HG03039 (cell line): ENCODE results near the gene VCL.
"Not testable (repeated sequence)": the region's sequence is repeated elsewhere in the genome, so short reads cannot be mapped to it uniquely, and the experiment has no call there.

Source experiments
- ATAC-seq: cut with Tn5 transposase; IDR thresholded peaks from one replicate; pipeline ENCODE4 v1.9.1; 2021; ENCODE audit warnings: mild to moderate bottlenecking, moderate library complexity; ENCODE audit not compliant: unreplicated experiment

The VCL gene

DNA sequence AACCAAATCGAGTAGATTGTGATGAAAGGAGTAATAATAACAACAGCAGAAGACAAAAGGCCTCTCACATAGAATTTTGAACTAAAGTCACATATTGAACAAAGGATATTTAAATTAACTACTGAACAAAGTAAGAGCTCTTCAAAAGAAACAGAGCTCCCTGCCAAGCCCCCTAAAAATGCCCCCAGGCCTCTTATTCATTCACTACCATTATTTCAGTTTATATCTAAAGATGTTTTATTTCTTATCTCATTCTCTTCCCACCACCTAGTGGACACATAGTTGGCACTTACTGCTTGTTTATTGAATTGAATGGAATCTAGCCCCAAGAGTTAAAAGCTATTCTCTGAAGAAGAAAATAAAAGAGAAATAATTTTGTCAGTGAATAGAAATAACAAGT is 37.4 kb downstream of the VCL start:
- ATAC-seq = no peak

DNA sequence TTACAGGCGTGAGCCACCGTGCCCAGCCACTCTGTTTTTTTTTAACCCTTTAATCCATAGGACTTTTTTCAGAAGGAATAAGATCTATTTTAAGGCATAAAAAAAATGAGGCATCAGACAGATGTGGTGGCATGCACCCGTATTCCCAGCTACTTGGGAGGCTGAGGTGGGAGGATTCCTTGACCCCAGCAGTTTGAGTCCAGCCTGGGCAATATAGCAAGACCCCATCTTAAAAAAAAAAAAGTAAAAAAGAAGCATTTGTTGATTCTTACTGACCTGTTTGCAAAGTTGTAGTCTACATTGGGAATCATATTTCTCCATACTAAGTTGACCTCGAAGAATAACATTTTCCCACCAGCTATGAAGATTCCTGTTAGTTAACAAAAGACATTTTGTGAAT is 38.6 kb downstream of the VCL start:
- no peak for ATAC-seq

DNA sequence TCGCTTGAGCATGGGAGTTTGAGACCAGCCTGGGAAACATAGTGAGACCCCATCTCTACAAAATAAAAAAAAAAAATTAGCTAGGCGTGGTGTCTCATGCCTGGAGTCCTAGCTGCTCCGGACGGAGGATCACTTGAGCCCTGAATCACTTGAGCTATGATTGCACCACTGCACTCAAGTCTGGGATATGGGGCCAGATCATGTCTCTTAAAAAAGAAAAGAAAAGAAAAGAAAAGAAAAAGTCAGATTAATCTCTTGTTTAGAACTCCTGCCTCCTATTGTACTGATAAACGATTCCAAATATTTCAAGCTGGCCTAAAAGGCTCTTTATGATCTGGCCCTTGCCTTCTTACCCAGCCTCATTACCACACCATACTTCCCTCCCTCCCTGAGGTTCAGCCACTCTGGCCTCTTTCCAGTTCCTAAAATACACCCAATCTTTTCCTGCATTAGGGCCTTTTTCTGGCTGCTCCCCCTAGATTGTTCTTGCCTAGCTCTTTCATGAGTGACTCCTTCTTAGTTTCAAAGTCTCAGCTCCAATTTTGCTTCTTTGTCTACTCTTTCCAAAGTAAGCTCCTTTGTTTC is 41.7 kb downstream of the VCL start:
- no peak for ATAC-seq

DNA sequence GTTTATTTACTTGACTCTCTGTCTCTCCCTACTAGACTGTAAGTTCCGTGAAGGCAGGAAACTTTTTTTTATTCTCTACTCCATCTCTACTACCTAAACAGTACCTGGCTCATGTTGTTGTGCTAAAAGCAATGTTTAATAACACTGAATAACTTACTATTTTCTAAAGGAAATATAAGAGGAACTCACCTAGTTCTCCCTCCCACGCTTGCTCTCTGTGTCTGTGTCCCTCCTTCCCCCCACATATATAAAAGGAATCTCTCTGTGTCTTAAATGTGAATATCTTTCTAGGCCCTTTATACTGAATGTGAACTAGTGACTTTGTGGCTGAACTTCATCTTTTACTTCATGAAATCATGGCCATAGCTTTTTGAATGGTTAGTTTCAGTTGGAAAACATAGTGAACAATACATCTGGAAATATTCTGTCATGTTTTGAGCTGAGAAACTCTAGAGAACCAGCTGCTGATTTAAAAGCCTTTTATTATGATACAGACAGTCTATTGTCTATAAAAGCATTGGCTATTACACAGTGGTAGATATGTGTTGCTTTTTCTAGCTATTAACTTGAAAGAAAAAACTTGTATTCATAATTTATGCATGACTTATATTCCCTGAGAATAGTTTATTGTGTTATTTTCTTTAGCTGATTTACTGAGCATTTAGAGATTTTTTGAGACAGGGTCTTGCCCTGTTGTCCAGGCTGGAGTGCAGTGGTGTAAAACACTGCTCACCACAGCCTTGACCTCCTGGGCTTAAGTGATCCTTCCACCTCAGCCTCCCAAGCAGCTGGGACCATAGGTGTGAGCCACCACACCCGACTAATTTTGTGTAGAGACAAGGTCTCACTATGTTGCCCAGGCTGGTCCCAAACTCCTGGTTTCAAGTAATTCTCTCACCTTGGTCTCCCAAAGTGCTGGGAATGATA is 42.5 kb downstream of the VCL start:
- no peak for ATAC-seq

GRCh38 chr10:74044419-74044818 is 46.5 kb downstream of the VCL start:
- ATAC-seq = no peak

- ATAC-seq = no peak
Observed at GRCh38 chr10:74047304-74047703, 49.4 kb downstream of the VCL start.

DNA sequence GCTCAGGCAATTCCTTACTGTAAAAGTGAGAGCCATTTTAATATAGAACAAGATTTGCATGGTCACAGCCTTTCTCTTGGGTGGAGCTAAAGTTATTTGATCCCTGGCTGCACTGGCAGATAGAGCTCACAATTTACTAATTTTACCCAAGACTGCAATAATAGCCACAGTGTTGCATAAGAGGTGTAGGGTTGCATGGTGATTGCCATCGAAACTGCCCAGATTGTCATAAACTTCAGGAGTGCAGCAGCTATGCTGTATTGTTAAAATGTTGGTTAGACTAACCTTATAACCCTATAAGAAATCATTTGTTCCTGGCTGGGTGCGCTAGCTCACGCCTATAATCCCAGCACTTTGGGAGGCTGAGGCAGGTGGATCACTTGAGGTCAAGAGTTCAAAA is 50.0 kb downstream of the VCL start:
- ATAC-seq = no peak

- ATAC-seq = no peak
Observed at GRCh38 chr10:74048433-74048832, 50.5 kb downstream of the VCL start.

GRCh38 chr10:74049955-74050354 is 52.0 kb downstream of the VCL start:
- ATAC-seq = no peak

- no peak for ATAC-seq
Observed at GRCh38 chr10:74050653-74051052, 52.7 kb downstream of the VCL start.

DNA sequence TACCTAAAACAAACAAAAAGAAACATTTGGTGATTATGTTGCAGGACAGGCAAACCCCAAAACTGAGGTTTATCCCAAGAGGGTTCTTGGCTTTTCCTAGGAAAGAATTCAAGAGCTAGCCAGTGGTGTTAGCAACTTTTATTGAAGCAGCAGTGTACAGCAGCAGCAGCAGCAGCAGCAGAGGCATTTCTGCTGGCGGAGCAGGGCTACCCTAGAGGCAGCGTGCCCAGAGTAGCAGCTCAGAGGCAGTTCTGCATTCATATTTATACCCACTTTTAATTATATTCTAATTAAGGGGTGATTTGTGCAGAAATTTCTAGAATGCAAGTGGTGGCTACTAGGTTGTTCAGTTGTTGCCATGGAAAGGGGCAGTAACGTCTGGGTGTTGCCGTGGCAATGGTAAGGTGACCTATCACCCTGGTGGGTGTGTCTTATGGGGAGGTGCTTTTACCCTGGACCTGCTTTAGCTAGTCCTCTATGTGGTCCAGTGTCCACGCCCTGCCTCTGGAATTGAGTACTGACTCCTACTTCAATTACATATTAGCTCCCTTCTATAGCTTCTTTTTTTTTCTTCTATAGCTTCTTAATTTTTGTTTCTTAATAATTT is 53.9 kb downstream of the VCL start:
- ATAC-seq = no peak

GRCh38 chr10:74052994-74053393 is 55.1 kb downstream of the VCL start:
- no peak for ATAC-seq

DNA sequence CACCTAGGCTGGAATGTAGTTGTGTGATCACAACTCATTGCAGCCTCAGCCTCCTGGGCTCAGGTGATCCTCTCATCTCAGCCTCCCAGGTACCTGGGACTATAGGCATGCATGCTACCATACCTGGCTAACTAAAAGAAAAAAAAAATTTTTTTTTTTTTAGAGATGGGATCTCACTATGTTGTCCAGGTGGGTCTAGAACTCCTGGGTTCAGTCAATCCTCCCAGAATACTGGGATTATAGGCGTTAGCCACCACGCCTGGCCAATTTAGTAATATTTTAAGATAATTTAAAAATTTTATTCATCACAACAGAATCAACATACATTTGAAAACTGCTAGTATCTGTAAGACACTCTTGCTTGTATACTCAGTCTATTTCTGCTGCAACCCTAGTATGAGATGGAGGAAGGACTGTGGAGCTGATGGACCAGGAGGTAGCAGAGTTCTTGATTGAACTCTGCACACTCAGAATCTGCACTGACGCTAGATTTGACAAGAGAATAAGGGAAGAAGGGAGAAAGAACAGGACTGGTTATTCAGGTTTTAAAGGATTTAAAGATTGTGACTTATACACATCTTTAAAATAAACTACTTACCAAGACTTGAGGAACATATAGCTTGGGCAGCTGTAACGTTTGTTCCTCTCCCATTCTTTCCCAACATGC is 57.6 kb downstream of the VCL start:
- ATAC-seq = no peak

GRCh38 chr10:74056050-74056818 is 58.3 kb downstream of the VCL start:
- no peak for ATAC-seq

GRCh38 chr10:74058071-74058470 is 60.2 kb downstream of the VCL start:
- ATAC-seq = no peak

GRCh38 chr10:74058658-74059057 is 60.7 kb downstream of the VCL start:
- ATAC-seq = no peak

DNA sequence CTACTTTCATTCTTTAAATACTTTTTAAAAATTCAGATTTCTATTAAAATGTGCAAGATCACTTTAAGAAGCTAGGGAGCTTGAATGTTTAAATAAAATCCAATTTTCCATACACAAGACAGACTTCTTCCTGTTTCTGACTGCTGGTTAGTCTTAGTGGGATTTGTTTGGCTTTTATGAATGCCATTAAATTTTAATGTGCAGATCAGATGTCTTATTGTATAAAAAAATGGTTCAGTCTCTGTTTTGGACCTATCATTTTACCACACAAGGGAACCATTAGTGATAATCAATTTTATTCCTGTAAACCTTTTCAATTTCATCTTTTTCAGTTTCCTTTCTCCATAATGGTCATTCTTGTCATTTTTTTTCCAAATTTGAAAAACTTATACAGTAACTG is 63.2 kb downstream of the VCL start:
- ATAC-seq = no peak

DNA sequence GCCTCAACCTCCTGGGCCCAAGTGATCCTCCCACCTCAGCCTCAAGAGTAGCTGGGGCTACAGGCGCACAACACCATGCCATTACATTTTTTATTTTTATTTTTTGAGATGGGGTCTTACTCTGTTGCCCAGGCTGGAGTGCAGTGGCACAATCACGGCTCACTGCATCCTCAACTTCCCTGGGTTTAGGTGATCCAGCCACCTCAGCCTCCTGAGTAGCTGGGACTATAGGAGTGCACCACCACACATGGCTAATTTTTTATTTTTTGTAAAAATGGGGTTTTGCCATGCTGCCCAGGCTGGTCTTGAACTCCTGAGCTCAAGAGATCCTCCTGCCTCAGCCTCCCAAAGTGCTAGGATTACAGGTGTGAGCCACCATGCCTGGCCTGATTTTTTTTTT is 64.1 kb downstream of the VCL start:
- not testable (repeated sequence) for ATAC-seq

DNA sequence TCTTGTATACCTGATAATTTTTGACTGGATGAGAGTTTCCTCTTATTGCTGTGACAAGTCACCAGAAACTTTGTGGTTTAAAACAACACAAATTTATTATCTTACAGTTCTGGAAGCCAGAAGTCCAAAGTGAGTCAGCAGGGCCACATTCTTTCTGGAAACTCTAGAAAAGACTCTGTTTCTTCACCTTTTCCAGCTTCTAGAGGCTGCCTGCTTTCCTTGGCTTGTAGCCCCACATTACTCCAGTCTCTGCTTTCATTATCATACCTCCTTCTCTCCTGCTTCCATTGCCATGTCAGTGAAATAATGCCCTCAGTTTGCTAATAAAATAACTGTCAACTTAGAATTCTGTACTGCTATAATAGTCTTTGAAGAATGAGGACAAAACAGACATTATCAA is 65.3 kb downstream of the VCL start:
- no peak for ATAC-seq

DNA sequence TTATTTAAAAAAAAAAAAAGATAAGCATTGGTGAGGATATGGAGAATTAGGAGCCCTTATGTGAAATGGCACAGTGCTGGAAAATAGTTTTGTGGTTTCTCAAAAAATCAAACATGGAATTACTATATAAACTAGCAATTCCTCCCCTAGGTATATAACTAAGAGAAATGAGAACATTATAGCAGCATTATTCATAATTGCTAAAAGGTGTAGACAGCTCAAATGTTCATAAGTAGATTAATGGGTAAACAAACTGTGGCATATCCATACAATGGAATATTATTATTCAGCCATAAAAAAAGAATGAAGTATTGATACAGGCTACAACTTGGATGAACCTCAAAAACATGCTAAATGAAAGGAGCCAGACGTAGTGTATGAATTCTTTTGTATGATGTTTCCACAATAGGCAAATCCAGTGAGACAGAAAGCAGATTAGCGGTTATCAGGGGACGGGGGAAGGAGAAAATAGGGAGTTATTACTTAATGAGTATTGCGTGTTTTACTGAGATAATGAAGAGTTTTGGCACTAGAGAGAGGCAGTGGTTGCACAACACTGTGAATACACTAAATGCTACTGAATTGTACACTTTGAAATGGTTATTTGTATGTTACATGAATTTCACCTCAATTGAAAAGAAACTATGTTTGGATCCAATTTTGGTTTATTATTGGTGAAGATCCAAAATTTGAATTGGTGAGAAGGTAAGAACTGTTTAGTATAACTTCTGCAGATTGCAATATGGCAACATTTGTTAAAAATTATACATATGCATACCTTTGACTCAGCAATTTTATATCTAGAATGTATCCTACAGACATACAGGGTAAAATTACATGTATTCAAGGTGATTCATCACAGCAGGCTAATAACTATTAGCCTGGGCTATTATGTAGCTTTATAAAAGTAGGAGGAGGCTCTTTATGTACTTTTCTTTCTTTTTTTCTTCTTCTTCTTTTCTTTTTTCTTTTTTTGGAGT is 69.7 kb downstream of the VCL start:
- ATAC-seq = no peak
